ENCODE data around the gene SCG5.
A peak's percentile ranks its signal among the peaks of the same experiment; 100 is the strongest.

Gene SCG5

DNA sequence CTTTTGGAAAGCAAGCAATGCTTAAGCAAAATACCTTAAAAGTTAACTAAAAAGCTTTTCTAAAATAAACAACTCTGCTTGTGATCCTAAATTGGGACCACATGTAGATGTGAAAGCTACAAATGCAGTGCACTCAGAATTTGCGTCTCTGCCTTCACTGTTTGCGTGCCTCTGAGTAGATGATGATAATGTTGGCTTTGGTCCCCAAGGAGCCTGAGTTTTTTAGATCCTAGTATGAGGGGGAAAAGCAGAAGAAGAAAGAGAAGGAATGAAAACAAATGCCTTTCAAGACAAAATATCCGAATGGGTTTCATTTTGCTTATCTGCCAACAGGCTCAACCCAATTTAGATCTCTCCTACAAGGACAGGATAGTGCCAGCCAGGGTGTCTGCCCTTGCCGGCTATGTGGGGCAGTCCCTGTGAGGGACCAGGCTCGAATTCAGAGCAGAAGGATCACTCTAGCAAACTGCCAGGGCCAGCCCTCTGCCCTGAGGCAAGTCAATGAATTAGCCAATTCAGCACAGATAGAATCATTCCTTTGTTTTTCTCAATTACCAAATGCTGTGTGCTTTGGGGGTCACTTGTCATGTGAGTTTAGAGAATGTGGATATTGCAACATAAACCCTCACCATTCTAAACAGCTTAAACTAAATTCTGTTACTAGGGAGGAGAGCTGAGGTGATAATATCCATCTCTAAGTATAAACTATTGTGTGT, 28.5 kb downstream of the SCG5 start:
- no peak for DNase-seq (ENCODE audit: low read depth, low spot score)
- ChIA-PET POLR2A (interaction anchor here (0.8 to 1.8 kb wide), 4 partner anchors 17 to 53 kb away, joined by 3 to 9 read pairs (median 4); no protein-coding TSS in a partner anchor), CTCF (interaction anchor here (0.6 to 3.0 kb wide), 13 partner anchors 8 to 171 kb away, joined by 3 to 19 read pairs (median 4); no protein-coding TSS in a partner anchor)
- H3K4me3 ChIP-seq (ENCODE audit: low read depth, low read length) = peak overlapping the region; percentile 34
- TF ChIP-seq, protein P1, sequence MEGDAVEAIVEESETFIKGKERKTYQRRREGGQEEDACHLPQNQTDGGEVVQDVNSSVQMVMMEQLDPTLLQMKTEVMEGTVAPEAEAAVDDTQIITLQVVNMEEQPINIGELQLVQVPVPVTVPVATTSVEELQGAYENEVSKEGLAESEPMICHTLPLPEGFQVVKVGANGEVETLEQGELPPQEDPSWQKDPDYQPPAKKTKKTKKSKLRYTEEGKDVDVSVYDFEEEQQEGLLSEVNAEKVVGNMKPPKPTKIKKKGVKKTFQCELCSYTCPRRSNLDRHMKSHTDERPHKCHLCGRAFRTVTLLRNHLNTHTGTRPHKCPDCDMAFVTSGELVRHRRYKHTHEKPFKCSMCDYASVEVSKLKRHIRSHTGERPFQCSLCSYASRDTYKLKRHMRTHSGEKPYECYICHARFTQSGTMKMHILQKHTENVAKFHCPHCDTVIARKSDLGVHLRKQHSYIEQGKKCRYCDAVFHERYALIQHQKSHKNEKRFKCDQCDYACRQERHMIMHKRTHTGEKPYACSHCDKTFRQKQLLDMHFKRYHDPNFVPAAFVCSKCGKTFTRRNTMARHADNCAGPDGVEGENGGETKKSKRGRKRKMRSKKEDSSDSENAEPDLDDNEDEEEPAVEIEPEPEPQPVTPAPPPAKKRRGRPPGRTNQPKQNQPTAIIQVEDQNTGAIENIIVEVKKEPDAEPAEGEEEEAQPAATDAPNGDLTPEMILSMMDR (IDR thresholded peaks at IDR 0.05; ENCODE audit: insufficient read depth, low read length, missing control alignments) = no peak

DNA sequence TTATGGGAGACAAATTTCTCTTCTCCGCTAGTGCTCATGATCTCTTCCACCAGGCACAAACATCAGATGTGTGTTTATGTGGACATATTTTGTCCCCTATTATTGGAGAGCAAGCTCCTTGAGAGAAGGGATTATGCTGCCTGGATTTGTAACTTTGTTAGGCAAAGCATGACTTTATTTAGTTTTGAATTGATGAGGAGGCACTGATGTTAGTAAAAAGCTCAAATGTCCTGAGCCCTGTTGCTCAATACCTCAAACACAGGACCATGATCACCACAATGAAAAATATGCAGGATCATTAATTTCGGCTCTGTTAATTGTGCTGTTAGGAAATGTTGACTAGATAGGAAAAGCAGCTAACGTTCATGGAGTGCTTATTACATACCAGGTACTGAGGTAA, 29.1 kb downstream of the SCG5 start:
- POLR2A ChIA-PET = interaction anchor here (1.7 kb wide), 2 partner anchors 17 to 48 kb away, joined by 3 to 9 read pairs; no protein-coding TSS in a partner anchor
- H3K4me3 ChIP-seq (ENCODE audit: low read depth, low read length) = no peak overlapping the region
- CTCF ChIA-PET = interaction anchor here (1.0 to 3.0 kb wide), 5 partner anchors 8 to 53 kb away, joined by 3 to 19 read pairs (median 6); no protein-coding TSS in a partner anchor
- no peak for DNase-seq (ENCODE audit: low read depth, low spot score)
- TF ChIP-seq, protein P1 (IDR thresholded peaks at IDR 0.05; ENCODE audit: insufficient read depth, low read length, missing control alignments) = no peak

DNA sequence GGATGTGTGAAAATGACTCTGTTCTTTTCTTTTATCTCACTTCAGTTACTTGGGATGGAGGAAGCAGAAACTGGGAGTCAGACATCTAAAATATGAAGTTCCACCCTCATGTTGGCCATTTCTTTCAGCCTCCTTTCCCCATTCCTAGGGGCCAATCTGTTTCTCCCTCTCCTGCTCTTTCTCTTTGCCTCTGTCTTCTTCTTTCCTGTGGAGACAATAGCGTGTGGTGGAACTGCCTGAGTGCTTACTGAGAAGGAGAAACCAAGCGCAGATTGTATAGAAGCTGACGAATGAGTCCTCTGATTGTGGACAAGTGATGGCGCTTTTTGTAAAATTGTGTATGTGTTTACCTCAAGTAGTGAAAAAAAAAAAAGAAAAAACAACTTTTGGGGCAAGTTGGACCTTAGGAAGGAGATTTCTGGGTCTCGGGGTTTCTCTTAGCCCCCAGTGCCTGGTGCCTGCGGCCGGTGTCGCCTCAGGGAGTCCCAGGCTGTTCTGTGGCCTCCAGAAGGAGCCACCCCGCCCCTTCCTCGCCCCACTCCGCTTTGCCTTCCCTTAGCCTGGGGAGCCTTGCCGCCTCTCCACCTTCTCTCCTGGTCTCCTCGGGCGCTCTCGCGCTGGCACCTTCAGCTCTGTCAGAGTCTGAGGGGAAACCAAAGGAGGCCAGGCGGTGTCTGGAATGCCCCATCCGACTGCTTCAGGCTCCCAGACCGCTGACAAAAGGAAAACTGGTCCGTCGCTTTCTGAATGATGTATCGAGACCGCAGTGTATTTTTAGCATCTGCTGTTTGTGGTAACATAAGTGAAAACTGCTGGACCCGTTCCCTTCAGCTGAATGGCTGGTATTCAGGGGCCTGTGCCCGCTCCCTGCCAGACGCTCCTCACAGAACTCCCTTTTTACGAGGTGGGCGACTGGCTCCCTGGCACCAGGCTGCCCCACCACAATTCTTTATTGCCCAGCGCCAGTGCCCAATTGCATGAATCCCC, 30.1 kb downstream of the SCG5 start:
- TF ChIP-seq, protein P1 (IDR thresholded peaks at IDR 0.05; ENCODE audit: insufficient read depth, low read length, missing control alignments) = no peak
- POLR2A ChIA-PET = interaction anchor here (0.6 to 1.7 kb wide), 4 partner anchors 16 to 60 kb away, joined by 3 to 9 read pairs (median 3); no protein-coding TSS in a partner anchor
- peak overlapping the region; percentile 50 for H3K4me3 ChIP-seq (ENCODE audit: low read depth, low read length)
- CTCF ChIA-PET = interaction anchor here (1.0 to 3.0 kb wide), 4 partner anchors 9 to 52 kb away, joined by 3 to 19 read pairs (median 10); no protein-coding TSS in a partner anchor
- DNase-seq (ENCODE audit: low read depth, low spot score) = no peak

DNA sequence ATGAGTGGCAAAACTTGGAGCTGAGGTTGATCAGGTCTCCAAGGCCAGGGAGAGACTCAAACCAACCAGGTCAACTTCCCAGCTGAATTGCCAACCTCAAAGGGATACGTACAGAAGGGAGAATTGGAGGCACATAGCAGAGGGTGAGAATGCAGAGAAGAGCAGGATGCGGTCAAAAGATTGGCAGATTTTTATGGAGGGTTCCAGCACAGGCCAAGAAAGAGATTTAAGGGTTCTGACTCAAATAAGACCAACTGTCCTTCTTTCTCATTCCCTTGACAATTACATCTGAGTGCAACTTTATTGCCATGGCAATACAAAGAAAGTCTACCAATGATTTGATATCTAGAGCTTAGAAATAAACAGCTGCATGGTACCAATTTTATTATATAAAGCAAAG, 33.2 kb downstream of the SCG5 start:
- ChIA-PET CTCF (interaction anchor here (0.5 to 2.5 kb wide), 4 partner anchors 12 to 322 kb away, joined by 4 to 22 read pairs (median 4); no protein-coding TSS in a partner anchor), POLR2A (no interaction called here)
- TF ChIP-seq, protein P1 (IDR thresholded peaks at IDR 0.05; ENCODE audit: insufficient read depth, low read length, missing control alignments) = no peak
- no peak for DNase-seq (ENCODE audit: low read depth, low spot score)
- H3K4me3 ChIP-seq (ENCODE audit: low read depth, low read length) = no peak overlapping the region

DNA sequence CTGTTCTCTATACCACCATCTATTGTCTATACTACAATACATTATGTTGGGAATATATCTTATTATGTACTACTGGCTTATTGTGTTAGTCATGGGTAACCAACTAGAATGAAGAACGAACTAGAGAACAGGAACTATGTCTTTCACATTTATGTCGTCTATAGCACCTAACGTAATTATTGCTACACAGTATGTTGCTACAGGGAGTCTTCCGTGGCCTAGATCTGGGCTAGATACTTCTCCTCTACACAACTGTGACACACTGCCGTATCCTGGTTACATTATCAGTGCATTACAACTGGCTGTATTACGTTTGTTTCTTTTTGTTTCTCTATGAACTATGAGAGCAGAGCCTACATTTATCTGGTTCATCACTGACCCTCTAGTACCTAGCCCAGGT, 34.0 kb downstream of the SCG5 start:
- ChIA-PET POLR2A (no interaction called here), CTCF (interaction anchor here (0.5 to 2.5 kb wide), 4 partner anchors 9 to 321 kb away, joined by 3 to 22 read pairs (median 4); no protein-coding TSS in a partner anchor)
- no peak for DNase-seq (ENCODE audit: low read depth, low spot score)

More for the DNA sequence above, 34.0 kb downstream of the SCG5 start:
- TF ChIP-seq, protein P1 (IDR thresholded peaks at IDR 0.05; ENCODE audit: insufficient read depth, low read length, missing control alignments) = no peak
- no peak overlapping the region for H3K4me3 ChIP-seq (ENCODE audit: low read depth, low read length)

Measured in AG04449 (cell line).